Duodenal mucosa (tissue), 2 donors: Measurements from ENCODE around the gene AP3S1.
A peak's percentile ranks its signal among the peaks of the same experiment; 100 is the strongest.
"Not testable (repeated sequence)": the region's sequence is repeated elsewhere in the genome, so short reads cannot be mapped to it uniquely, and the experiment has no call there.

Experiments used
- H3K27ac ChIP-seq: one replicate; pipeline ENCODE4 v1.7.0; 2013; ENCODE audit warnings: low read depth, low read length
- H3K27me3 ChIP-seq, 2 donors: one replicate each; pipeline ENCODE4 v1.7.0; 2013; ENCODE audit warnings: low read length in 2 of 2, control low read depth in 1 of 2; ENCODE audit not compliant: insufficient read depth in 2 of 2, control insufficient read depth in 1 of 2
- H3K36me3 ChIP-seq, 2 donors: one replicate each; pipeline ENCODE4 v1.7.0; 2013; ENCODE audit warnings: low read length in 2 of 2, control low read depth in 1 of 2; ENCODE audit not compliant: insufficient read depth in 2 of 2, control insufficient read depth in 1 of 2
- H3K4me1 ChIP-seq, 2 donors: one replicate each; pipeline ENCODE4 v1.7.0; 2013; ENCODE audit warnings: low read length in 2 of 2, control low read depth in 1 of 2; ENCODE audit not compliant: insufficient read depth in 2 of 2, control insufficient read depth in 1 of 2
- H3K4me3 ChIP-seq, 2 donors: one replicate each; pipeline ENCODE4 v1.7.0; 2013; ENCODE audit warnings: low read length in 2 of 2, low read depth in 1 of 2
- H3K9ac ChIP-seq, 2 donors: one replicate each; pipeline ENCODE4 v1.7.0; 2013; ENCODE audit warnings: low read length in 2 of 2, low read depth in 1 of 2
- H3K9me3 ChIP-seq, 2 donors: one replicate each; pipeline ENCODE4 v1.7.0; 2013; ENCODE audit warnings: low read length in 2 of 2, control low read depth in 1 of 2; ENCODE audit not compliant: control insufficient read depth in 1 of 2

The AP3S1 gene

DNA sequence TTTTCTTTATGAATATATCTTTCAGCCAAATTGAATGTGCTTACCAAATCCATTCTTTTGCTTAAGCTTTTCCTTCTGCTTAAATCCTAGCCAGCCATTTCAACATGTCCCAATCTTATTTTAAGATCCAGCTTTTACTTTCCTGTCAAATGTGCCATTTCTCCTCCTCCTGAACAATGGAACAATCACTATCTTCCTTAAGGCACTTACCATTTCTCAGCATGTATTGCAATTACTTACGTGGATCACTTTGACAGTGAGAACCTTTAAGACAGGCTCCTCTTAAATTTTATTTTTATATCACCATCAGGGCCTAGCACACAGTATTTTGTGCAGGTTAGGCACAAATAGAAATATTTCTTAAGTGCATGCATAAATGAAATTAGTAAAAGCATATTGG is 20.9 kb upstream of the AP3S1 start:
- no peaks in the 10 kb centered on the region for H3K9me3 ChIP-seq
- H3K9ac ChIP-seq, result no peak overlapping the region
- no peak overlapping the region for H3K4me3 ChIP-seq
- peaks cover 4% of the 10 kb centered on the region in 2 donors for H3K4me1 ChIP-seq
- peaks cover 16 to 26% of the 10 kb centered on the region in 2 donors for H3K27me3 ChIP-seq
- H3K36me3 ChIP-seq, result no peaks in the 10 kb centered on the region
- no peak overlapping the region for H3K27ac ChIP-seq

DNA sequence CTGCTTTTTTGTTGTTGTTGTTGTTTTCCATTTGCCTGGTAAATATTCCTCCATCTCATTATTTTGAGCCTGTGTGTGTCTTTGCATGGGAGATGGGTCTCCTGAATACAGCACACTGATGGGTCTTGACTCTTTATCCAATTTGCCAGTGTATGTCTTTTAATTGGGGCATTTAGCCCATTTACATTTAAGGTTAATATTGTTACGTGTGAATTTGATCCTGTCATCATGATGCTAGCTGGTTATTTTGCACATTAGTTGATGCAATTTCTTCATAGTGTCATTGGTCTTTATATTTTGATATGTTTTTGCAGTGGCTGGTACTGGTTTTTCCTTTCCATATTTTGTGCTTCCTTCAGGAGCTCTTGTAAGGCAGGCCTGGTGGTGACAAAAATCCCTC is 16.8 kb upstream of the AP3S1 start:
- H3K27ac ChIP-seq, H3K9ac ChIP-seq, H3K9me3 ChIP-seq, H3K27me3 ChIP-seq, H3K4me1 ChIP-seq, H3K4me3 ChIP-seq: not testable (repeated sequence)
- peaks cover 0 to 17% of the 10 kb centered on the region in 2 donors for H3K36me3 ChIP-seq

DNA sequence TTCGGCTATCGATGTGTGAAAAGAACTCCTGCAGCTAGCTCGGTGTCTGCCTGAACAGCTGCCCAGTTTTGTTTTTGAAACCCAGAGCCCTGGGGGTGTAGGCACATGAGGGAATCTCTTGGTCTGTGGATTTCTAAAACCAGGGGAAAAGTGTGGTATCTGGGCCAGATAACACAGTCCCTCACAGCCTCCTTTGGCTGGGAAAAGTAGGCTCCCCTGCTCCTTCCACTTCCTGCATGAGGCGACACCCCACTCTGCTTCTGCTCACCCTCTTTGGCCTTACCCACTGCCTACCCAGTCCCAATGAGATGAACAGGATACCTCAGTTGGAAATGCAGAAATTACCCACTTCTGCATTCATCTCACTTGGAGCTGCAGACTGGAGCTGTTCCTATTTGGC is 15.8 kb upstream of the AP3S1 start:
- Histone ChIP-seq H3K4me1 (no peaks in the 10 kb centered on the region), H3K27ac (no peak overlapping the region), H3K9ac (no peak overlapping the region), H3K27me3 (peaks cover 0 to 7% of the 10 kb centered on the region in 2 donors), H3K36me3 (peaks cover 0 to 21% of the 10 kb centered on the region in 2 donors), H3K9me3 (no peaks in the 10 kb centered on the region), H3K4me3 (no peak overlapping the region)

DNA sequence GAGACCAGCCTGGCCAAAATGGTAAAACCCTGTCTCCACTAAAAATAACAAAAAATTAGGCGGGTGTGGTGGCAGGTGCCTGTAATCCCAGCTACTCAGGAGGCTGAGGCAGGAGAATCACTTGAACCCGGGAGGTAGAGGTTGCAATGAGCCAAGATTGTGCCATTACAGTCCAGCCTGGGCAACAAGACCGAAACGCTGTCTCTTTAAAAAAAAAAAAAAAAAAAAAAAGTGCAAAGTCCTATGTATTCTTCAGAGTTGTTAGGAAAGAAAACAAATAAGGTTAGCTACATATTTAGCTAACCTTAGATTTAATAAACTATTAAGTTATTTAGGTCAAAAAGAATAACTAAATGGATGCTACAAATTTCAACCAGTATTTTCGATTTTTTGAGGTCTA is 11.8 kb upstream of the AP3S1 start:
- Histone ChIP-seq H3K9ac (no peak overlapping the region), H3K27me3 (no peaks in the 10 kb centered on the region), H3K9me3 (no peaks in the 10 kb centered on the region), H3K27ac (no peak overlapping the region), H3K36me3 (peaks cover 17 to 35% of the 10 kb centered on the region in 2 donors), H3K4me1 (no peaks in the 10 kb centered on the region), H3K4me3 (no peak overlapping the region)

DNA sequence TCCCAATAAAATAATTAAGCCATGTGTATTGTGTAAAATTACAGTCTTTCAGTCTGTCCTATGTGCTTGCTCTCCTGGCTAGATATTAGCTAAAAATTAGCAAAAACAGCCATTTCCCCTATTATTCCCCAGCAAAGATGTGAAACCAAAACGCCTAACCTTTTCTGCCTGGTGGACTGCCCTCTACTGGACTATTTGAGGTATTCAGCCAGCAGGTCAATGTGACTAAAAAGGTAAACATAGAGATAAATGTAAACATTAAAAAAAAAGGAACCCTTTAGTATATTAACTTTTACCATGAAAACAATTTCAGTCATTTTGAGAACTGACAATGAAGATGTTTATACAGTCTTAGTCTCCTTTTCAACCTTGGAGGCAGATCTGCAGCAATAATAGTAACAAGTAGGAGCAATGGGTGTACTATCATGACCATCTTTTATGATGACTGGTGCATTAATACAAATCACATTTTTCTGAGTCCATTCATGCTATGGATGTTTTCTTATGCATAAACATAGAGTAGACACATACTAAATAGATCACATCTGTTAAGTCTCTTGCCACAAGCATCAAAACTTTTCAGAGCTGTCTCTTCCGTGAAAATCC is 10.5 kb upstream of the AP3S1 start:
- no peak overlapping the region for H3K27ac ChIP-seq
- H3K4me1 ChIP-seq, result no peaks in the 10 kb centered on the region
- no peaks in the 10 kb centered on the region for H3K27me3 ChIP-seq
- H3K36me3 ChIP-seq, result peaks cover 17 to 46% of the 10 kb centered on the region in 2 donors
- no peak overlapping the region for H3K4me3 ChIP-seq
- no peaks in the 10 kb centered on the region for H3K9me3 ChIP-seq
- no peak overlapping the region for H3K9ac ChIP-seq

DNA sequence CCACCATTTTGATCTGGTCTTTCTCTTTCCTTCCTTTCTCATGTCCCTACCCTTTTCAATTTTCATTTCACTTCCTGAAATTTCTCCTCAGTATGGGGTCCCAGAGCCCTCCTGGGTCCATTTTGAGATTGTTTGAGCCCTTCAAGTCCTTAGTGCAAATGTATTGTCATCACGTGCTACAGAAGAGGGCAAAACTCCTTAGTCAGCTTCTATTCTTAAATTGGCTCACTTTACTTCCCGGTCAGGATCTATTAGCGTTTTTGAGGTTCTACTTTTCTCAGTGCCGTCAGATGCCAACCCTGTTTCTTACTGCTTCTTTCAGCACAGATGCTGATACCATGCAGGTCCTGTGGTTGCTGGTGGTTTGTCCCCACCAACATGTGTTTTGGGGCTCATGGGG is 6.3 kb upstream of the AP3S1 start:
- Histone ChIP-seq H3K4me1 (peaks cover 21 to 26% of the 10 kb centered on the region in 2 donors), H3K27me3 (no peaks in the 10 kb centered on the region), H3K9me3 (no peaks in the 10 kb centered on the region), H3K9ac (no peak overlapping the region), H3K4me3 (no peak overlapping the region), H3K27ac (no peak overlapping the region), H3K36me3 (peaks cover 20 to 46% of the 10 kb centered on the region in 2 donors)

DNA sequence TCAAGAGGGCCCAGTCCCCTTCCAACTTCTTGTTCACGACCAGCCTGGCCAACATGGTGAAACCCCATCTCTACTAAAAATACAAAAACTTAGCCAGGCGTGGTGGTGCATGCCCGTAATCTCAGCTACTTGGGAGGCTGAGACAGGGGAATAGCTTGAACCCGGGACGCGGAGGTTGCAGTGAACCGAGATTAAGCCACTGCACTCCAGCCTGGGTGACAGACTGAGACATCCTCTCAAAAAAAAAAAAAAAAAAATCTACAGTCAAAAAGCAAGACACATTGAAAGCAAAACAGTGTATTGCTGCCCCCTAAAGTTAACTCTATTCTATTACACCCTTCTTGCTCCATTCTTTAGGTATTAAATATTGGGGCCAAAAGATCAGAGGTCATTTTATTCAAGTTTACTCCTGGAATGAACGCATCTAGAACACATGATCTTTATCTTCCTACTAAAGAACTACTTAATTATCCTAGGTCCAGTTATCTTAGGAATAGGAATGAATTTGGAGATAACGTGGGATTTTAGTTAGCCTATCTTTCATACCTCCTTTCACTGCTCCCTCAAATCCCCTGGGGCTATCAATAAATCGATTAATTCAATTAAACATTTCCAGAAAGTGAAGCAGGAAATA is 2.7 kb upstream of the AP3S1 start:
- H3K9ac ChIP-seq, result no peak overlapping the region
- no peak overlapping the region for H3K27ac ChIP-seq
- H3K27me3 ChIP-seq, result no peaks in the 10 kb centered on the region
- H3K4me1 ChIP-seq, result peaks cover 33 to 36% of the 10 kb centered on the region in 2 donors
- H3K4me3 ChIP-seq, result peak overlapping the region; percentile 36 to 42
- H3K36me3 ChIP-seq, result peaks cover 11 to 38% of the 10 kb centered on the region in 2 donors
- H3K9me3 ChIP-seq, result no peaks in the 10 kb centered on the region

DNA sequence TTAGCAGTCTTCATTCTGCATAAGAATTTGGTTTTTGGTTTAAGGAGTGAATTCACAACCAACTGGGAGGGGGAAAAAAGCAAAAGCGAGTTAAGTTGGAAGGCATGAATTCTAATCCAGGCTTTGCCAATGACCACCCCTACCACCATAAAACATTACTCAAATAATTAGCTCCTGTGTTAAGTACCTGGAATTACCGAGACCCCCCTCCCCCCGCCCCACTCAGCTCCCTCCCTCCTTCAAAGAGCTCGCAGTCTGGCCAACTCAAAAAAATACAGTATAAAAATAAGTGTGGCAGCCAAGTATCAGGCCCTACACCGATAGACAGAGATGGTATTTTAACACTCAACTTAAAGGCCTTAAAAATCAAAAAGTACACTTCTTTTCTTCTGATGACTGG is 862 bp upstream of the AP3S1 start:
- no peak overlapping the region for H3K27ac ChIP-seq
- H3K4me1 ChIP-seq, result peaks cover 37 to 40% of the 10 kb centered on the region in 2 donors
- H3K27me3 ChIP-seq, result no peaks in the 10 kb centered on the region

DNA sequence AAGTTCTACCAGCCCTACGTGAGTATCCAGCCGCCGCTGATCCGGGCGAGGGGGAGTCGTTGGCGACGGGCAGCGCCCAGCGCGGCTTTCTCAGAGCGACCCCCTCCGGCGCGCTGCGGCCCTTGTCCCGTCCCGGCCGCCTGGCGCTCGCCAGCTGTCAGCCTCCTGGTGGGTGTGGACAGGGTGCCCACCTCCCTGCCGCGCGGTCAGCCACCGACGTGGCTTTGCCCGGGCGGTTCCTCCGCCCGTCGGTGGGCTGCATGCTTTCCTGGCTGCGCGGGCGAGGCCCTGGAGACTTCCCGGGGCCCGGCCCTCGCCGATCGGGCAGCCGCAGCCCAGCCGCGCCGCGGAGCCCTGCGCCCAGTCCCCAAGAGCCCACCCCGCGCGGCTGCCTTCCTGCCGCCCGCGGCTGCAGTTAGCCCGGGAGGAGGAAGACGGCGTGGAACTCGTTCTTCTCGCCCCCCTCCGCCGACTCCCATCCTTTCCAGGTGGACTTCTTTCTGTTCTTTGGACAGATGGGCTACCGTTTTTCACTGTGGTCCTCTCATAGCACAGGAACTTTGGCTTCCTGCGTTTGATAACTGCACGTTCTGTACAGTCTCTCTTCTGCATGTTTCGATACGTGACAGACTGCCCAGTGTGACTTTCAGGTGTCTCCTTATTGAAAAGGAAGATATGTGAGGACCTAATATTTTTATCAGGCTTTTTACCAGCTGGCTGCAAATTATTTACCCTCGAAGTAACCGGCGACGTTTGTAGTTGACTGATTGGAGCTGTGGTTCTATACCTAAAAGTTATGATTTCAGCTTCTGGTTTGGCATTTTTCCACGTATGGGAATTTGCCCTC is 577 bp downstream of the AP3S1 start:
- peaks cover 37 to 40% of the 10 kb centered on the region in 2 donors for H3K4me1 ChIP-seq
- no peaks in the 10 kb centered on the region for H3K27me3 ChIP-seq
- peak overlapping the region; percentile 77 for H3K27ac ChIP-seq
- peak overlapping the region; percentile 96 to 98 for H3K4me3 ChIP-seq
- peaks cover 0 to 8% of the 10 kb centered on the region in 2 donors for H3K36me3 ChIP-seq
- H3K9ac ChIP-seq, result peak overlapping the region; percentile 79 to 91
- H3K9me3 ChIP-seq, result no peaks in the 10 kb centered on the region

More for the DNA sequence above, 862 bp upstream of the AP3S1 start:
- Histone ChIP-seq H3K36me3 (peaks cover 3 to 22% of the 10 kb centered on the region in 2 donors), H3K9me3 (no peaks in the 10 kb centered on the region), H3K4me3 (peak overlapping the region; percentile 96 to 98), H3K9ac (peak overlapping the region; percentile 79 to 84)

- Histone ChIP-seq H3K27ac (no peak overlapping the region), H3K4me1 (peaks cover 37 to 39% of the 10 kb centered on the region in 2 donors), H3K9ac (peak overlapping the region in 1 of 2 donors; percentile 79), H3K36me3 (peaks cover 0 to 4% of the 10 kb centered on the region in 2 donors), H3K9me3 (no peaks in the 10 kb centered on the region), H3K4me3 (peak overlapping the region; percentile 96 to 98), H3K27me3 (no peaks in the 10 kb centered on the region)
Measured at GRCh38 chr5:115842952-115843351, 1.2 kb downstream of the AP3S1 start.
